HL-60/S4 treated with phorbol 12-myristate 13-acetate at 8.2 ng/mL for 4 days and 3 days (cell line): ENCODE results near the gene GSTA2.
"Not testable (repeated sequence)": the region's sequence is repeated elsewhere in the genome, so short reads cannot be mapped to it uniquely, and the experiment has no call there.

Experiments
- in situ Hi-C: fragments of 300-500 bp; cut with MboI; formaldehyde crosslinking; loops from 2 replicates; pipeline ENCODE4 v1.15.0; 2022; ENCODE audit warnings: low sequenced_read_pairs

GSTA2 gene

GRCh38 chr6:52726193-52726542 is 37.1 kb downstream of the GSTA2 start:
- in situ Hi-C loops: no loop called here

GRCh38 chr6:52725535-52726192 is 37.6 kb downstream of the GSTA2 start:
- in situ Hi-C loops: no loop called here

- in situ Hi-C loops: no loop called here
These were observed 38.1 kb downstream of the GSTA2 start for GRCh38 chr6:52725143-52725534.

GRCh38 chr6:52724406-52725121 is 38.7 kb downstream of the GSTA2 start:
- in situ Hi-C loops: no loop called here

- in situ Hi-C loops: no loop called here
These were observed 39.3 kb downstream of the GSTA2 start for GRCh38 chr6:52724042-52724405.

GRCh38 chr6:52720321-52720720 is 43.0 kb downstream of the GSTA2 start:
- in situ Hi-C loops: no loop called here

- in situ Hi-C loops: no loop called here
These were observed 44.7 kb downstream of the GSTA2 start for GRCh38 chr6:52718550-52718949.

GRCh38 chr6:52714761-52715160 is 48.5 kb downstream of the GSTA2 start:
- in situ Hi-C loops: not testable (repeated sequence)

GRCh38 chr6:52712136-52712535 is 51.1 kb downstream of the GSTA2 start:
- in situ Hi-C loops: no loop called here

- in situ Hi-C loops: no loop called here
These were observed 55.2 kb downstream of the GSTA2 start for GRCh38 chr6:52707963-52708680.

GRCh38 chr6:52706001-52706400 is 57.3 kb downstream of the GSTA2 start:
- in situ Hi-C loops: no loop called here

GRCh38 chr6:52704781-52705502 is 58.3 kb downstream of the GSTA2 start:
- in situ Hi-C loops: not testable (repeated sequence)

GRCh38 chr6:52704060-52704459 is 59.2 kb downstream of the GSTA2 start:
- in situ Hi-C loops: no loop called here
